NCI-H510A (cell line): ENCODE data around the gene SHANK2.

ENCODE experiments used
- DNase-seq: peaks from one replicate; lab custom pipeline; 2025; lab: John Stamatoyannopoulos, UW

The SHANK2 gene

DNA sequence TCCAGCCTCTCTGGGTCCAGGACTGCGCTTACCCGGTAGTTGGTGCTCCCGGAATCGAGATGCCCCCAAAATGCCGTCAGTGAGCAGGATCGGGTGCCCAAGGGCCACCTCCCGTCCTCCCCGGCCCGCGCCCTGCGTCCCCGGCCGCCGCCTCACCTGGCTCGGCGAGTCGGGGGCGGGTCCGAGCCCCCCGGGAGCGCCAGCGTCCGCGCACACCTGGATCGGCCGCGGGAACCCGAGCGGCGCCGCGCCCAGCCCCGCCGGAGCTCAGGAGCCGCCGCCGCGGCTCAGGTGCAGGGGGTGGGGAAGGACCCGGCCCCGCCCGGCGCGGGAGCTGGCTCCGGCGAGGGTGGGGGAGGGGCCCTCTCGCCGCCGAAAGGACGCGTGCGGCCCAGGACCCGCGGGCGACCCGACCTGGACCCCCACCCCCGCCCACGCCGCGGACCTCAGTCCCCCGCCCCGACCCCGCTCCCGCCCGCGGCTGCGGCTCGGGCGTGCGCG, at the start of gene SHANK2:
SHANK2 (minus strand) TSS at position 309 of the 501 bp plus-strand sequence. CDS start 105,251 bp downstream, outside the sequence.
- no peak for DNase-seq

DNA sequence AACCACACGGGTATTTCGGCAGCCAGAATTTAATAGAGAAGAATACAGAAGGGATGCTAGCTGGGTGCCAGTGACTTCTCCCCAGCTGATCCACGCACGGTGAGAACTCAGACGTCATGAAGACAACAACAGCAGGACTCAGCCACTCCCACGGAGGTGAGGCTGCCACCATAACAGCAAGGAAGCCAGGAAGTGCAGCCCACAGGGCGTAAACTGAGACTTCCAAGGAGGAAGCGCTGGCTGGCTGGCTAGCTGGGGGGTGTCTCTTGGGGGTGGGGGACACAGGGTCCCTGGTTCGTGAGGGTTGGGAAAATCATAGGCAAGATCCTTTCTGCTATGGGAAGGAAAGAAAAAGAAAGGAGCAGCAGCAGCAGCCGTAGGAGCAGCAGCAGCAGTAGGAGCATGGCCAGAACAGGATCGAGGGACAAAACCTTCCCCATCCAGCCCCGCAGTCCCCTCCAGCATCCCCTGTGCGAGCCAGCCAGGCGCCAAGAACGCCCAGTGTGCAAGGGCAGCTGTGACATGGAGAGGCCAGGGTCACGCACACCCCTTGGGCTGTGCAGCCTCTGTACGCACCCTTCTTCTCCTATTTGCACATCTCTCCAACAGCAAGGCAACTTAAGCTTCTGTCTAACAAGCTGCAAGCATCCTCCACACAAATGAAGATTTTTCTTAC, 49.6 kb upstream of the SHANK2 start:
- DNase-seq, result no peak

DNA sequence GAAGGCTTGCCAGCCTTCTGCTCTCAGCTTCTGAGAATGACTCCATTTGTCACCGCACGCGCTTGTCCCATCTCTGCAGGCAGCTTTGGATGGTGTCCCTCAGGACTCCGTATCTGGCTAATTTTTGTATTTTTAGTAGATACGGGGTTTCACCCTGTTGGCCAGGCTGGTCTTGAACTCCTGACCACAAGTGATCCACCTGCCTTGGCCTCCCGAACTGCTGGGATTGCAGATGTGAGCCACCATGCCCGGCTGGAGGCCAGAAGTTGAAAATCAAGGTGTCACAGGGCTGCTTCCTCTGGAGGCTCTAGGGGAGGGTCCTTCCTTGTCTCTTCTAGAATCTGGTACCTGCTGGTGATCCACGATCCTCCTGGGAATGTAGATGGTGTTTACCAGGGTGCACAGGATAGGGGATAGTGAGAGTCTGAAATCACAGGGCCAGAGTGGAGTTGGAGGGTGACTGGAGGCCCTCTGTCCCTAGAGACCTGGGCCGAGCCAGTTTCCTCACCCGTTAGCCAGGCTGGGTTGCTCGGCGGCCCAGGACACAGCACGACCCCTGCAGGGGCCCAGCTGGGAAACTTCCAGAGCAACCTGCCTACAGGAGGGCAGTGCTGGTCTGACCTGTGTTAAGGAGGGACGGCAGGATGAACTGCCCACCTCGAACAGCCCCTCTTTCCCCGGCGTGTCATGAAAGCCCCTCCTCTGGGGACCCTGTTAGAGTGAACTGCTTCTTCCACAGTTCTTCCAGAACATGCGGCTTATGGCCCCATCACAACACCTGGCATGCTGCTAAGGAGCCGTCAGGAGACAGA, 48.9 kb upstream of the SHANK2 start:
- no peak for DNase-seq

DNA sequence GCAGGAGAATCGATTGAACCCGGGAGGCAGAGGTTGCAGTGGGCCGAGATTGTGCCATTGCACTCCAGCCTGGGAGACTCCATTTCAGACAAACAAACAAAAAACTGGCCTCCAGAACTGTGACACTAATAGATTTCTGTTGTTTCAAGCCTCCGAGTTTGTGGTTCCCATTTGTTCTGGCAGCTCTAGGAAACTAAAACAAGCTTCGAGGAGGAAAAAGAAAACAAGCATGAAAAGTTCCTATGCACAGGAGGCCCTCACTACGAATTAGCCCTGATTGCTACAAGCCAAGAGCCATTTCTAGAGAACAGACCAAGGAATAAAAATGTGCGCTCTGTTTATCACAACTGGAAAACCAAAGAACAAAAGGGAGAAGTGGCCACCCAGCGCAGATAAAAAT, 47.8 kb upstream of the SHANK2 start:
- DNase-seq, result no peak

DNA sequence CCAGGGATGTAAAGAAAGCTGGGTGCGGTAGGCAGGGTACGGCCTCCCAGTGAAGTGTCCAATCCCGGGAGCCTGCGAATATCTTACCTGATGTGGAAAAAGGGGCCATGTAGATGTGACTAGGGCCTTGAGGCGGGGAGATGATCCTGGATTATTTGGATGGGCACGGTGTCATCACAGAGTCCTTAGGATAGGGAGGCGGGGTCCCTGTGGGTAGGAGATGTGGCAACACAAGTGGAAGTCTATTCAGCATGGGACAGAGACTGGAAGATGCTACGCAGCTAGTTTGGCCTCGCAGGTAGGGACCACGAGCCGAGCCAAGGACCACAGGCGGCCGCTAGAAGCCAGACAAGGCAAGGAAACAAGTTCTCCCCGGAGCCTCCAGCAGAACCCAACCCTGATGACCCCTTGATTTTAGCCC, 46.4 kb upstream of the SHANK2 start:
- no peak for DNase-seq

DNA sequence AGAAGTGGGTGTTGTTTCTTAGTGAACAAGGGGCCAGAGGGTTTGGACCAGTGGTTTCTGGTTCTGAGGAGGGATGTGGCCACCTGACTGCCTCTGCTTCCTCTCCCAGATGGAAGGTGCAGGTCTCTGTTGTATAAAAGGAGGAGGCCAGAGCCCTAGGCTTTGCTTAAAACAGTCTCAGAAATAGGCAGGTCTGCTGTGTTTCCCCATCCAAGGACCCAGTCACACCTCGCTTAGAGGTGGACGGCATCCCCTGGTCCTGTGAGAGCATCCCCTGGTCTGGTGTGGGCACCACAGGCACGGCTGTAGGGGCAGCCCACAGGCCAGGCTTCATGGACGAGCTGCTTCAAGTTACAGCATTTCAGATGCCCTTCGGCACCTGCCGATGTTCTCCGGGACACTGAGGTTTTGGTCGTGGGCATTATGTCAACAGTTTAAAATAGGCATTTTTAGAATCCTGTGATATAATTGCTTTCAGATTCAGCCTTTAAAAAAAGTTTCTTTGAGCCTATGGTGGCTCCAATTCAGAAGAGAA, 45.7 kb upstream of the SHANK2 start:
- no peak for DNase-seq

DNA sequence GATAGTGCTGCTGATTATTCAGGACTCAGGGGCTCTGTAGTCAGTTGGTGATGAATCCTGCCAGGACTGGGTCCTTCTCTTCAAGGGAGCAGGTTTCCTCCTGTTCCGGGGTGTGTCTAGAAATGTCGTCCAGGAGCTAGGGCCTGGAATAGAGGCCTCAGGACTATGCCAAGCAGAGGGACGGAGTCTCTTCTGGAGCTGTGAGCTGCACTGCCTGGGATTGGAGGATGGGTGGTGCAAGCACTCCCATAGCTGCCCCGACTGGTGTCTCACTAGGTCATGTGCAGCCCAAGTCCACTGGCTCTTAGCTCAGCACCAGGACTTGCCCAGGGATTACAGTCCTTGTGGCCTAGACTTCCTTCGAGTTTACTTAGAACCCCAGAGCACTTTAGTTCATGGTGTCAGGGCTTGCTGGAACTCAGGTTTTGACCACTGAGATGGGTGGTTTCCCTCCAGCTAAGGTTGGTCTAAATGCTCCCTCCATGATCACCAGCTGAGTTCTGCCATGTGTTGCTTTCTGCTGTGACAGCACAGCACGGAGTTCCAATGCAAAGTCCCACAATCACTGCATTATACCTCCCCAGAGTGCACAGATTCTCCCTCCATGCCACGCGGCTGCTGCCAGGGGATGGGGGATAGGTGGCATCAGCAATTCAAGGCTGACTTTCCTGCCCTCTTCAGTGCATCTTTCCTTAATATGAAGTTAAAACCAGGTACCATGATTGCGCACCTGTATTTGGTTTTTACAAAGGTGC, 42.6 kb upstream of the SHANK2 start:
- DNase-seq, result no peak

DNA sequence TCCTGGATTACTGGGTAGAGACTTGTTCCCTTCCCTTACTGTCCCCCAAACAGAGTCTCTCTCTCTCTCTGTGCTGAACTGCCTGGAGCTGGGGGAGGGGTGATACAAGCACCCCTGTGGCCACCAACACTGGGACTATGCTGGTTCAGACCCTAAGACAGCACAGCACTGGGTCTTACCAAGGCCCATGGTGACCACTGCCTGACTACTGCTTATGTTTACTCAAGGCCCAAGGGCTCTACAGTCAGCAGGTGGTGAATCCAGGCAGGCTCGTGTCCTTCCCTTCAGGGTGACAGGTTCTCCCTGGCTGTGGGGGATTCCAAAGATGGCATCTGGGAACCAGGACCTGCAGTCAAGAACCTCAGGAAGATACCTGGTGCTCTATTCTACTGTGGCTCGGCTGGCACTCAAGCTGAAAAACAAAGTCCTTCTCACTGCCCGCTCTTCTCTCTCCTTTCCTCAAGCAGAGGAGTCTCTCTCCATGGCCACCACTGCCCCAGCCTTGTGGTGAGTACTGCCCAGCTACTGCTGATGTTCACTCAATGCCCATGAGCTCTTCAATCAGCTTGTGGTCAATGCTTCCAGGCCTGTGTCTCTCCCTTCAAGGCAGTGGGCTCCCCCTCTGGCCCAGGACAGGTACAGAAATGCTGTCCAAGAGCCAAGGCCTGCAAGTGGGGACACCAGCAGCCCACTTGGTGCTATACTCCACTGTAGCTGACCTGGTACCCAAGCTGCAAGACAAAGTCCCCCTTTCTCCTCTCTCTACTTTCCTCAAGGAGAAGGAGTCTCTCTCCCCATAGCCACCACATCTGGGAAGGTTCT, 41.8 kb upstream of the SHANK2 start:
- DNase-seq, result peak; percentile 12

DNA sequence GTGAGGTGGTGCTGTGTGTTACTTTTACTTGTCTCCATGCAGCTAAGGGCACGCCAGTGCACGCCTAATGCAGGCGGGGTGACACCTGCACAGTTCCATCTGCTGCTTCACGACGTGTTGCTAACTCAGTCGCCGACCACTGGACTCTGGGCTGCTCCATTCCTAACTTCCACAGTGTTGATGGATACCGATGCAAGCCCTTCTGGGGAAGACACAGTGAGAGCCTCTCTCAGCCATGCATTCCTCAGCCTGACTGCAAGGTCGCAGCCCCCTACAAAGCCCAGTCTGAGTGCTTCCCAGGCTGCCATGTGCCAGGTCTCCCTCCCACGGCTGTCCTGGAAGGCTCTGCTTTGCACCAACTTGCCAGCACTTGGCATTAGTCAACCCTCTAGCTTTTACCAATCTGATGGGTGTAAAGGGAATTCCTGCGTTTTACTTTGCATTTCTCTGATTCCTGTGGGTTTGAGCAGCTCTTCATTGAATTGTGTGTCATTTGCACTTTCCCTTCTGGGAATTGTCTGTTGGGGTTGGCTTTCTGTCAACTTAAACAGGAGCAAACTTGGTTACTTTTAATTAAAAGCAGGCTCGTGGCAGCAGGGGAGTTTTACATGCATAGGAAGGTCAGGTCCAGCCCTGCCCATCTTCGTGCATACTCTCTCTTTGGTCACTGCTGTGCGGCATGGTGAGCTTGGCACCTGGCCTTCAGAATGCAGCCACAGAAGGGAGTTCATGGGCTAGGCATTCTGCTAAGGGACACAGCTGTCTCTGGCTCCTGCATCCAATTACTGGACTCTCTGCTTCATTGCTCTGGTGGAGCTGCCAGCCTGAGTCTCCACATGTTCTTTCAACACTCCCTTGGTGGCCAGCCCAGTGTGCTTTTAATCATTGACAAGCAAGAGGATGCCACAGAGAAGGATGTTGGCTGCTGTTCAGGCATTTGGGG, 34.6 kb upstream of the SHANK2 start:
- DNase-seq, result no peak

DNA sequence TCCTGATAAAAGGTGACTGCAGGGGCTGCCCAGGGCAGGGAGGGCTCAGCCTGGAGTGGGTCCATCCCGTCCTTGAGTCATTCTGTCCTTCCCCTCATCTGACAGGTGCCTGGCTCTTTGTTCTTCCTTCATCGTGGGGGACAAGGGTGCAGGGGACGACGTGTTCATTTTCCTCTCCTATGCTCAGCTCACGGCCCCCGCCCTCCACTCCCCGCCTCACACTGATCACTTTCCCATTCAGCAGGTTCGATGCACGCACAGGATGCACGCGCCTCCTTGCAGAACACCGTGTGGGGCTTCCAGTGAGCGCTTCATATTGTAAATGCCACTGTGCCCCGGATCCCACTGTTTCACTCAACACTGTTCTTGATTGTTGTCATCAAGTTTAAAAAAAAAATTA, 32.7 kb upstream of the SHANK2 start:
- no peak for DNase-seq

DNA sequence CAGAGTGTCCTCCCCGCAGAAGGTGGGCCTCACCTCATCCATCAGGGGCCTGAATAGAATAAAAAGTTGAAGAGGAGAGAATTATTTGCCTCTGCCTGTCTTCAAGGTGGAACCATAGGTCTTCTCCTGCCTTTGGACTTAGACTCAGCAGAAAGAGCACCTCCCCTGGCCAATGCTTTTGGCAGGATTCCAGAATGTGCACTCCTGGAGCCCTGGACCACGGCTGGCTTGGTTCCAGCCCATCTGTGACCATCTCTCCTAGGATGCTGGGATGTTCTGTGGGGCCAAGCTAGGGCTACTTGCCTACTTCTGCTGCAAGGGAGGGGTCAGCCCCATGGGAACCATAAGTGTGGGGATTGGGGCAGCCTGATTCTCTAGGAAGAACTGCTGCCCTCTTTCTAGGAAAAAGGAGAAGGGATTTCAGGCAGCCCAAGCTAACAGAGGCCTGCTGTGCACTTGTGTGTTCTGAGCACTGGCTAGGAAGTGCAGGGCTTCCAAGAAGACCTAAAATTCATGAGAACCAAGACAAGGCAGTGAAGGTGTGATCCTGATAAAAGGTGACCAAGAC, 32.2 kb upstream of the SHANK2 start:
- peak; percentile 28 for DNase-seq

DNA sequence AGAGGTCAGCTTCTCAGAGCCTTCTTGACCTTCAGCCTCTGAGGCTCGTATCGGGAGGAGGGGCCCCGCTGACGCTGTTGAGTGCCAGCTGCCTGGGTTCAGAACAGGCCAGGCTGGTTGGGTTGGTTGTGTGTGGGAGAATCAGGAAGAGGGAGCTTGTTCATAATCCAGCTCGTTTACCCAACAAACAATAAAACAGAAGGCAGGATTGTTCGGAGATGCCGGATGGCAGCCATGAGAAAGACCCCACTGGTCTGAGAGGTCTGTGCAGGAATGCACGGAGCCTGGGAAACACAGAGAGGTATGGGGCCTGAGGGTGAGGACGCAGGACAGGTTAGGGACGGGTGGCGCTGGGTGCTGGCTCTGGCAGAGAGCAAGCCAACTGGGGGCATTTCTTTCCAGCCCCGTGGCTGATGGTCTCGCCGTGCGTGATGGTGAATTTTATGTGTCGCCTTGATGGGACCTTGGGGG, 31.6 kb upstream of the SHANK2 start:
- peak; percentile 72 for DNase-seq

DNA sequence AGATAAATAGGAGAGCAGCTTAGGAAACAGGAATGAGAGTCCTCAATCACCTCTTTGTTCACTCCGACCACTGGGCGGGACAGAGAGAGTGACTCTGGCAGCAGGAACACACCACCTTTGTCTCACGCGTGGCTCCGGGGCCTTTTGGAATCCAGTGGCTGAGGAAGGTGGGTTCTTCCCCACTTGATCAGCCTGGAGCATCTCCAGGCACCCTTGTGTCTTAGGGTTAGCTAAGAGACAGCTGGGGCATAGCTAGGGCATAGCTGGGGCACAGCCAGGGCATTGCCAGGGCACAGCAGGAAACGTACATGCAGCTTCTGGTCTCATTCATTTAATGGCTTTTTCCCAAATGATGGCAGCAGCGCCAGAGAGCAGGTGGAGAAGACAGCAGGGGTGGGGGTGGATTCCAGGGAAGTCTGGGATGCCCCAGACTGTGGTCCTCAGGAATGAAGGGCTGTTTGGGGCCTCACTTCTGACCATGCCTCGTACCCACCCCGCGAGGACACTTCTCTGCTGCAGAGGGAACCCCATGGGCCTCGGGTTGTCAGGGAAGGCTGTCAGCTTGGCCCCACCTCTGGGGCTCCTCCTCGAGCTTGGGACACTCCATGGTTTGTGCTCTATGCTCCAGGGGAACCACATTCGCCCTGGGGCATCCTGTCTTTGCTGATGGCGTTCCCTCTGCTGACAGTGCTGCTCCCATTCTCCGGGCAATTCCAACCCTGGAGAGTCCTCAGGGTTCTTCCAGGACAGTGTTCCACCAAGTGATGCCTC, 30.4 kb upstream of the SHANK2 start:
- DNase-seq, result no peak

DNA sequence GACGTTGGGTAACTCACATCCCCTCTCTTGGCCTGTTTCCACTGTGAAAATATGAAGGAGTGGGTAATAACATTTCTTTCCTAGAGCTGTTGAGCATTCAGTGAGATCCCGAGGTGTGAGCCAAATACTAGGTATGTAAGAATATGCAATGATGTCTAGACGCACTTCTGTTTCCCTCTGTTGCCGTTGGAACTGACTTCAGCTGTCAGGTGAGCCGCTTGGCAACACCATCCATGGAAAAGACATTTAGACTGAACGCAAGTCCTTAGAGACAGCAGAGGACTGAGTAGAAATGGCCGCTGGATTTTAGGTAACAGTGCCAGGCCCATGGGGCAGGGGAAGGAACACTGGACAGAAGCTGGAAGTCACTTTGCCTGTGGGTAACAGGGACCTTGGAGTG, 29.5 kb upstream of the SHANK2 start:
- DNase-seq, result no peak

DNA sequence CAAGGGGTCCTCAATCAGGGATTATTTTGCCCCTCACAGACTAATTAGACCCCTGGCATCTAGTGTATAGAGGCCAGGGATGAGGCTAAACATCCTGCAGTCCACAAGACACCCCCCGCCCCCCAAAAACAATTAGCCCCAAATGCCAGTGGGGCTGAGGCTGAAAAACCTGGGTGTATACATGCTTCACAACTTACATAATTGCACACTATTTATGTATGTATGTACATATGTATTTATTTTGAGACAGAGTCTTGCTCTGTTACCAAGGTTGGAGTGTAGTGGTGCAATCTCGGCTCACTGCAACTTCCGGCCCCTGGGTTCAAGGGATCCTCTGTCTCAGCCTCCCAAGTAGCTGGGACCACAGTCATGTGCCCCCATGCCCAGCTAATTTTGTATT, 28.8 kb upstream of the SHANK2 start:
- no peak for DNase-seq

DNA sequence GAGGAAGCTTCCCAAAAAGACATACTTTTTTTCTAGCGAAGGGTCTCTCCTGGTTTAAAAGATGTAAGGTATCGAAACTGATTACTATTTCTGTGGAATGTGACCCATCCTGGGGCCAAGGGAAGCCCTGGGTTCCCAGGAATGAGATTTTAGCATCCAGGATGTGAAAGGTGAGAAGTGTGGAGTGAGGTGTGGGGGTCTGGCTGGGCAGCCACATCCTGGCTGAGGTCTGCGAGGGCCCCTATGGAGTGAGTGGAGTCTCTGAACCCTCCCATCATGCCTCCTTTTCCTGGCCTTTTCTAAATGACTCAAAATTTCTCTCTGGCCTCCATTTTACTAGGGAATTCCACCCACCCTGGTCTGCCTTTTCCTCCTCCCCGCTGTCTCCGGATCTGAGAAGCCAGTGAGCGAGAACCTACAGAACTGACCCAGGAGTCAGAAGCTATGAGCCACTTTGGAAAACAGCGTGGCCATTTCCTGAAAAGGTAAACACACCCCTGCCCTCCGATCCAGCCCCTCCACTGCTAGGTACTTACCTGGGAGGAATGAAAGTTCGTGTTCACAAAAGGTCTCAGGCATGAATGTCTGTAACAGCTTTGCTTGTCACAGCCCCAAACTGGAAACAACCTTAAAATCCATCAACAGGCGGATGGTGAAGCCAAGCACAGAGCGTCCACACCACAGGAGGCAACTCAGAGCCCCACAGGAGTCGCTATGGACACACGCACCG, 27.7 kb upstream of the SHANK2 start:
- no peak for DNase-seq

DNA sequence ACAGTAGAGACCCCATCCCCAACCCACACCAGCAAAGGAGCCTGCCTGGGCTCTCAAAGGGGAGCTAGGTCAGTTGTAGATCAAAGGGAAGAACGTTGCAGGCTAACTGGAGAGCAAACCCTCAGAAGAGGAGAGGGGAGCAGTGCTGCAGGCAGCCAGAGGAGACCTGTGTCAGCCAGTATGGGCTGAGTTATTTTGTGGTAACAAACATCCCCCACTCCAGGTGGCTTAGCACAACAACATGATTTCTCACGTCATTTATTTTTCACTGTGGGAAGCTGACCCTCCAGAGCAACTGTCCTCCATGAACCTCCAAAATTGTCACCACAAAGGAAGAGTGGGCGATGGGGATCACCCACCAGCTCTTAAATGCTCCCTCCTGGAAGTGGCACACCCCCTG, 19.8 kb upstream of the SHANK2 start:
- no peak for DNase-seq
